Mucosa of descending colon (tissue), 3 donors: ENCODE measurements around the gene TP53I11. TPM values are rescaled to one million over a fixed set of nuclear protein-coding genes. Genes with fewer than 3 reads are reported as not detected.

ENCODE experiments used
- ATAC-seq: fragments of 200-7000 bp; cut with Tn5 transposase; one replicate; pipeline ENCODE4 v1.9.1; 2020; ENCODE audit warnings: mild to moderate bottlenecking, moderate library complexity
- DNase-seq, 3 donors: peaks; one replicate each; pipeline ENCODE4 v3.0.0-alpha.2; 2020
- H3K36me3 ChIP-seq: fragments of 200-600 bp; one replicate; pipeline ENCODE4 v1.8.0; 2021; ENCODE audit warnings: low read depth, mild to moderate bottlenecking
- H3K4me1 ChIP-seq: fragments of 200-600 bp; one replicate; pipeline ENCODE4 v1.8.0; 2021; ENCODE audit warnings: low read depth, mild to moderate bottlenecking
- H3K4me3 ChIP-seq: fragments of 200-600 bp; one replicate; pipeline ENCODE4 v1.8.0; 2021; ENCODE audit warnings: mild to moderate bottlenecking
- H3K9me3 ChIP-seq: fragments of 200-600 bp; one replicate; pipeline ENCODE4 v1.8.0; 2021; ENCODE audit warnings: mild to moderate bottlenecking
- intact Hi-C, 2 donors: fragments of 100-400 bp; cut with DNase I in 1 of 2; cut with micrococcal nuclease in 1 of 2; formaldehyde crosslinking; loops; one replicate each; pipeline versions ENCODE4 v1.11.0 to v1.11.1; 2022; cut with DNase I, micrococcal nuclease
- total RNA-seq, 3 donors: library from RNA; stranded (reverse); fragmentation: NEBNext Ultra II Directional in 2 of 3; extraction: Animal tissue kit (Norgen Biotek cat#: 25700) in 2 of 3; gene quantifications; one replicate each; pipeline versions ENCODE4 v1.2.1 to v1.2.4, GENCODE V29; 2021 to 2023
- TF ChIP-seq, protein P1 (sequence below): fragments of 200-600 bp; IDR thresholded peaks from one replicate; pipeline ENCODE4 v1.8.0; 2022; ENCODE audit warnings: antibody characterized with exemption, mild to moderate bottlenecking
- donor health status: DM: no; HTN: no; CAD: no; lungs with moderate emphysema.
- donor health status: DM: no; HTN: no; CAD: no.
- donor health status: DM: no; HTN: yes; CAD: no.

The TP53I11 gene
- total RNA-seq, 3 donors from 2014 or later: 48.4 to 95.9 (median 91.9) TPM

DNA sequence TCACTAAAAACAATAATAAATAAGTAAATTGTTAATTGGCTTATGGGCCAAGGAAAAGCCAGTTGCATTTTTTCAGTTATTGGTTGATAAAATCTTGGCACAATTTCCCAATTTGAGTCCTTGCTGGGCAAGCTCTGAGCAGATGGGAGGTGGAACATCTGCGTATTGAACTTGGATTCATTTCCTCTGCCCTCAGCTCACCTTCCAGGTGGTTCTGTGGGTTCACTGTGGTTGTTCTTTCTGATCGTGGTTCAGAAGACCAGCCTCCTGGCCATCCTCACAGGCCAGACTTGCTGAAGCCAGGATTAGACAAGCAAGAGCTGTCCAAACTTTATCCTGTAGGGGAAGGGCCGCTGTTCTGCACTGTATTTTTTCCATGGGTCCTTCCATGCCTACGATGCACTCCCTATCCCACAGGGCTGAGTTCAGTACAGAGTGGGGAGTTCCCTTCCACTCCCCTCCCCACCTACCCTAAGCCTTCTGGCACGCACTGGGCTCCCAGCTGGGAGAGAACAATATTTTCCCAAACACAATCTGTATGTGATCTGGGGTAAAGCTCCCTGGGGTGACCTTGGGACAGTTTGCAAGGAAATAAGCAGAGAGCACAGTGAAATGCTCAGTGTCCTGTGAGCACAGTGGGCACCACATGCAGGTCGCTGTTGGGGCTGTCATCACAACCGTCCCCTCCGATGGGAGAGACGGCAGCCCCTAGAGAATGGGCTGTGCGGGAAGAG is 43.5 kb upstream of the TP53I11 start:
- Histone ChIP-seq H3K4me3 (no peak overlapping the region), H3K4me1 (no peaks in the 10 kb centered on the region), H3K36me3 (no peaks in the 10 kb centered on the region), H3K9me3 (no peaks in the 10 kb centered on the region)
- intact Hi-C loops: no loop called here
- TF ChIP-seq, protein P1, sequence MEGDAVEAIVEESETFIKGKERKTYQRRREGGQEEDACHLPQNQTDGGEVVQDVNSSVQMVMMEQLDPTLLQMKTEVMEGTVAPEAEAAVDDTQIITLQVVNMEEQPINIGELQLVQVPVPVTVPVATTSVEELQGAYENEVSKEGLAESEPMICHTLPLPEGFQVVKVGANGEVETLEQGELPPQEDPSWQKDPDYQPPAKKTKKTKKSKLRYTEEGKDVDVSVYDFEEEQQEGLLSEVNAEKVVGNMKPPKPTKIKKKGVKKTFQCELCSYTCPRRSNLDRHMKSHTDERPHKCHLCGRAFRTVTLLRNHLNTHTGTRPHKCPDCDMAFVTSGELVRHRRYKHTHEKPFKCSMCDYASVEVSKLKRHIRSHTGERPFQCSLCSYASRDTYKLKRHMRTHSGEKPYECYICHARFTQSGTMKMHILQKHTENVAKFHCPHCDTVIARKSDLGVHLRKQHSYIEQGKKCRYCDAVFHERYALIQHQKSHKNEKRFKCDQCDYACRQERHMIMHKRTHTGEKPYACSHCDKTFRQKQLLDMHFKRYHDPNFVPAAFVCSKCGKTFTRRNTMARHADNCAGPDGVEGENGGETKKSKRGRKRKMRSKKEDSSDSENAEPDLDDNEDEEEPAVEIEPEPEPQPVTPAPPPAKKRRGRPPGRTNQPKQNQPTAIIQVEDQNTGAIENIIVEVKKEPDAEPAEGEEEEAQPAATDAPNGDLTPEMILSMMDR: no peak
- no peak for ATAC-seq
- DNase-seq: no peak

DNA sequence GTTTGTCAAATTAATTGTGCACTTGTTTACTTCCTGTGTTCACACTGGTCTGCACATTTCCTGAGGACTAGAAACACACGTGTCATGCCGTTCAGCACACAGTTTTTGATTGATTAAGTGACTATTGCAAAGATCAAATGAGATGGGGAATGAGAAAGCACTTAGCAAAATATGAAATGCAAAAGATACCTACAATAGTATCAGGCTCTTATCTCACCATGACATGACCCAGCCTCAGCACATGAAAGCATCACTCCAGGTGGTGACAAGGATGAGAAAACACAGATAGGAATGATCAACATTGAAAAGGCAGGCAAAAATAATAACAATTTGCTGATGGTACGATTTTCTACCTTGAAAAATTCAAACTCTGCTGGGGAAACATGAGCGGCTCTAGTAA is 42.1 kb upstream of the TP53I11 start:
- Histone ChIP-seq H3K9me3 (no peaks in the 10 kb centered on the region), H3K36me3 (no peaks in the 10 kb centered on the region), H3K4me3 (no peak overlapping the region), H3K4me1 (no peaks in the 10 kb centered on the region)
- no peak for DNase-seq
- ATAC-seq: no peak
- TF ChIP-seq, protein P1: no peak
- intact Hi-C loops: no loop called here

DNA sequence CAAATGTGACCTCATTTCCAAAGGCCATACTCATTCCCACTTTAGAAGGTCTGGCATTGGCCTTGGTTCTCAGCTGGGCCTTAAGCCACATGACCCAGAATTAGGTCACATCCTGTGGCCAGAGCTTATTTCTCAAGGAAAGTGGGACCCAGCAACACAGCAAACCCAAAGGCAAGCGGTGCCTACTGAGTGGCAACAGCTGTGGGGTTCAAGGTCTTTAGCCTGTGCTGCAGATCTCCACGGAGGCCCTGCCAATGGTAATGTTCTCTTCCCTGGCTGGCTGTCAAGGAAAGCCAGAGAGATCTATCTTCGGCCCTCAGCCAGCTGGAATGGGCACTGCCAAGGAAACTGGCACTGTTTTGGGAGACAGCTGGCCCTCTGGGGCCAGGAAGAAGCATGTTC is 41.5 kb upstream of the TP53I11 start:
- intact Hi-C loops: no loop called here
- ATAC-seq (no peak), DNase-seq (no peak)

DNA sequence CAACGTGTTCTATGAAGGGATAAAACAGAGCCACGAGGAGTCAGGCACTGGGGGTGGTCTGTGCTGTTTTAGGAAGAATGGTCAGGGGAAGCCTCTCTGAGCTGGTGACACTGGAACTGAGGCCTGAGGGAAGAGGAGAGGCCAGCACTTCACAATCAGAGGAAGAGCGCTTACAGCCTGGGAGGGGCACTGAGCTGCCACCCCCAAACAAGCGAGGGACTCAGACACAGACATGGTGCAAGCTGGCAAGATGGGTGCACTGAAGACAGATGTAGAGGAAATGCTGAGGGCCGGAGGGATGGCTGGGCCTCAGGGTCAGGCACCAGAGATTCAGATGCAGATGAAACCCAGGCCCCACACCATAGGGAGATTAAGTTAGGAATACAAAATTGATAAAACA is 40.0 kb upstream of the TP53I11 start:
- H3K9me3 ChIP-seq: no peaks in the 10 kb centered on the region
- no peak overlapping the region for H3K4me3 ChIP-seq
- DNase-seq (no peak), ATAC-seq (no peak)
- no peaks in the 10 kb centered on the region for H3K36me3 ChIP-seq
- intact Hi-C loops: no loop called here
- TF ChIP-seq, protein P1: no peak
- no peaks in the 10 kb centered on the region for H3K4me1 ChIP-seq

More for the DNA sequence above, 41.5 kb upstream of the TP53I11 start:
- Histone ChIP-seq H3K9me3 (no peaks in the 10 kb centered on the region), H3K4me1 (no peaks in the 10 kb centered on the region), H3K4me3 (no peak overlapping the region), H3K36me3 (no peaks in the 10 kb centered on the region)
- TF ChIP-seq, protein P1: no peak

DNA sequence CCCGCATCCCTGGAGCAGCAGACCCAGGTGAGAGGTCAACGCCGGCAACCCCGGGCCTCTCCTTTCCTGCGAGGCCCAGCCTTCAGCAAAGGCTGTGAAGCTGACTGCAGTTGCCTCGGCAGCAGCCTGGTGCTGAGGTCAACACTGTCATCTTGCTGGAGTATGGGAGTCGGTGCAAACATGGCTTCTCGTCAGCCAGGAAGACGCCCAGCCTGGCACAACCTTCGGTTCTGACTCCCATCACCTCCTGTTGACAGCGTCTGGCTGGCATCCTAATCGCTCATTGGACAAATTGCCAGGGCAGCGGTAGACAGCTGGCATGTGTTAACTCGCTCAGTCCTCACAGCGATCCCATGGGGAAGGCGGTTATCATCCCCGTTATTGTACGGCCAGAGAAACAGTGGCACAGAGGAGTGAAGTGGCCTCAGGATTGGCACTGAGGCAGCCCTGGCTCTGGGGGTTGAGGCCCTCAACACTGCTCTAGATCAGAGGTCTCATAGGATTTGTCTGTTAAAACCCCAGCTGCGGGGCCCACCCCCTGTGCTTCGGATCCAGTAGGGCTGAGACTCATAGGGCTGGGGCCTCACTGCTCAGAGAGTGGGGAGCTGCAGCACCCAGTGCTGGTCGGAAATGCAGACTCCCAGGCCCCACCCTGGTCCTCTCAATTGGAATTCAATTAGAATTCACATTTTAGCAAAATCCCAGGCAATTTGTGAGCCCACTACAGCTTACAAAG is 39.3 kb upstream of the TP53I11 start:
- Histone ChIP-seq H3K36me3 (no peaks in the 10 kb centered on the region), H3K4me3 (no peak overlapping the region), H3K4me1 (no peaks in the 10 kb centered on the region), H3K9me3 (no peaks in the 10 kb centered on the region)
- TF ChIP-seq, protein P1: no peak
- intact Hi-C loops: no loop called here
- ATAC-seq (no peak), DNase-seq (no peak)
